Neutrophil (primary cell): ENCODE measurements around the gene STEEP1.

Experiments
- H3K27ac ChIP-seq: fragments of 200-600 bp; sonication (generic); 2 replicates; pipeline ENCODE4 v1.5.1; 2016; ENCODE audit warnings: mild to moderate bottlenecking, moderate library complexity
- H3K27me3 ChIP-seq: fragments of 200-600 bp; sonication (generic); 2 replicates; pipeline ENCODE4 v1.6.0; 2016; ENCODE audit warnings: mild to moderate bottlenecking
- H3K36me3 ChIP-seq: fragments of 200-600 bp; sonication (generic); 2 replicates; pipeline ENCODE4 v1.5.1; 2017
- H3K4me1 ChIP-seq, 2 experiments: fragments of 200-600 bp in 1 of 2; sonication (generic) in 1 of 2; 1 replicate in 1 of 2; 2 replicates in 1 of 2; pipeline versions ENCODE4 v1.5.1 to v1.6.1; 2013 to 2016; ENCODE audit warnings: low read depth in 1 of 2, low read length in 1 of 2, mild to moderate bottlenecking in 1 of 2, moderate library complexity in 1 of 2; ENCODE audit not compliant: control insufficient read depth in 1 of 2, insufficient read depth in 1 of 2
- H3K4me3 ChIP-seq, 2 experiments: fragments of 200-600 bp in 1 of 2; sonication (generic) in 1 of 2; 1 replicate in 1 of 2; 2 replicates in 1 of 2; pipeline ENCODE4 v1.5.1; 2013 to 2016; ENCODE audit warnings: low read depth in 1 of 2, low read length in 1 of 2, mild to moderate bottlenecking in 1 of 2, moderate library complexity in 1 of 2
- H3K9me3 ChIP-seq: fragments of 200-600 bp; sonication (generic); 2 replicates; pipeline ENCODE4 v1.5.1; 2016
- TF ChIP-seq, protein P1 (sequence below): fragments of 200-600 bp; sonication (generic); IDR thresholded peaks from 2 replicates; pipeline ENCODE4 v1.5.1; 2016; ENCODE audit warnings: antibody characterized with exemption

The STEEP1 gene

DNA sequence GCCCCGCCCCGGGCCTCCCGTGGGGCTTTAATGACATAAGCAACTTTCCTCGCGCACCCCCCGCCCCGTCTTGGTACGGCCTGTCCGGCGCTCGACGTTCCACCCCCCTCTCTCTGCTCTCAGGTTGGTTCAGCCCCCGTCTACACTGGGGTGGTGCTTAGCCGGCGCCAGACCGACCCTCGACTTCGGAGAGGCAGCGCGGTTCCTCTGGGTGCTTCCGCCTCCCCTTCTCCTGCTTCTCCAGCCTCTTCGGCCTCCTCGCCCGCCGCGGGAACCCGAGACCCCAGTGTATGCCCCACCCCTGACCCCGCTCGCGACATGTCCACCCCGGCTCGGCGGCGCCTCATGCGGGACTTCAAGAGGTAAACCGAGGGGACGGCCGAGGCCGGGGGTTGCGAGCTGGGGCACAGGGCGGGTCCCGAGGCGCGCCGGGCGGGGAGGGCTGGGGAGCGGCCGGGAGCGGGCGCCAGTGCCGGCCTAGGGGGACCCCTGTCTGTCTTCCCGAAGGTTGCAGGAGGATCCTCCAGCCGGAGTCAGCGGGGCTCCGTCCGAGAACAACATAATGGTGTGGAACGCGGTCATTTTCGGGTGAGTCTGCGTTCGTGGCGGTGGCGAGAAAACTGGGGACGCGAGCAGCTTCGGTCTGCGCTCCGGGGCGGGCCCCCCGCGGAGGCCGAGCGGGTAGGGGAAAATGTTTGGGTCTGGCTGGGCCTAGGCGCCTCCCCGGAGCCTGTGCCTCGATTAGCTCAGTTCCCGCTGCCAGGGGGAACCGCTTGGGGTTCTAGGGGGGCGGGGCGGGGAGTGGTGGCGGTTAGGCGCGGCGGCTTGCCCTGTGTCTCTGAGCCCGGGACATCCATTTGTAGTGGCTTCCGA lies 9.4 kb upstream of the STEEP1 start, which contains the start of gene UBE2A:
UBE2A (plus strand) TSS at position 170 of the 873 bp plus-strand sequence; CDS start at position 319, 149 bp downstream.
- H3K27me3 ChIP-seq, result no peaks in the 10 kb centered on the region
- H3K4me1 ChIP-seq, result peaks cover 17 to 18% of the 10 kb centered on the region in 2 experiments
- TF ChIP-seq, protein P1, sequence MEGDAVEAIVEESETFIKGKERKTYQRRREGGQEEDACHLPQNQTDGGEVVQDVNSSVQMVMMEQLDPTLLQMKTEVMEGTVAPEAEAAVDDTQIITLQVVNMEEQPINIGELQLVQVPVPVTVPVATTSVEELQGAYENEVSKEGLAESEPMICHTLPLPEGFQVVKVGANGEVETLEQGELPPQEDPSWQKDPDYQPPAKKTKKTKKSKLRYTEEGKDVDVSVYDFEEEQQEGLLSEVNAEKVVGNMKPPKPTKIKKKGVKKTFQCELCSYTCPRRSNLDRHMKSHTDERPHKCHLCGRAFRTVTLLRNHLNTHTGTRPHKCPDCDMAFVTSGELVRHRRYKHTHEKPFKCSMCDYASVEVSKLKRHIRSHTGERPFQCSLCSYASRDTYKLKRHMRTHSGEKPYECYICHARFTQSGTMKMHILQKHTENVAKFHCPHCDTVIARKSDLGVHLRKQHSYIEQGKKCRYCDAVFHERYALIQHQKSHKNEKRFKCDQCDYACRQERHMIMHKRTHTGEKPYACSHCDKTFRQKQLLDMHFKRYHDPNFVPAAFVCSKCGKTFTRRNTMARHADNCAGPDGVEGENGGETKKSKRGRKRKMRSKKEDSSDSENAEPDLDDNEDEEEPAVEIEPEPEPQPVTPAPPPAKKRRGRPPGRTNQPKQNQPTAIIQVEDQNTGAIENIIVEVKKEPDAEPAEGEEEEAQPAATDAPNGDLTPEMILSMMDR, result no peak
- H3K4me3 ChIP-seq, result peak within 1 kb of the TSS; percentile 77
- peak within 1 kb of the TSS; percentile 93 for H3K27ac ChIP-seq
- H3K9me3 ChIP-seq, result no peaks in the 10 kb centered on the region
- H3K36me3 ChIP-seq, result no peaks in the 10 kb centered on the region

DNA sequence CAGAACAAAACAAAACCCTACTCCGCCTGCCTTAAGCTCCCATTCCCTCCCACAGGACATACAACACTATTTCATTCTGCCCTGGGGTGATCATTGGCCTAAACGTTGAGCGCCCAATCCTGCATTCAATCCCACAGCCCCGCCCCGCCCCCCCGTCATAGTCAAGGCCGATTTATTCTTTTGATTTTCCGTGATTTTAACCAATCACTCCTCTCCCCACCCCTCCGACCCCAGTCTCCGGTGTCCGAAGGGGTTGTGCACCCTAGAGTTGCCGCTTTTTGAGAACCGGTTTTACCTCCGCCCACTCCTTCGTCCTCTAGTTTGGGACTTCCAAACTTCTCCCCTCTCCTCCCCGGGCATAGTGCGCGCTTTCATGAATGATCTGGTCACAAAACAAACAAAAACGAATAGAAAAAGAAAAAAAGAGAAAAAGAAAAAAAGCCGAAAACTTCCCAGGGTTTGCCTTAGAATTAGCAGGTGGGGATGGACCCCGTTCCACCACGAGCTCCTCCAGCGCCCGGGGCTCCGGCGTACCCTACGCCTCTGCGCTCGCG lies 8.7 kb upstream of the STEEP1 start:
- H3K27ac ChIP-seq, result peak overlapping the region; percentile 93
- TF ChIP-seq, protein P1, result no peak
- peaks cover 17 to 18% of the 10 kb centered on the region in 2 experiments for H3K4me1 ChIP-seq
- H3K36me3 ChIP-seq, result no peaks in the 10 kb centered on the region
- no peaks in the 10 kb centered on the region for H3K9me3 ChIP-seq
- H3K27me3 ChIP-seq, result no peaks in the 10 kb centered on the region
- H3K4me3 ChIP-seq, result peak overlapping the region; percentile 77

DNA sequence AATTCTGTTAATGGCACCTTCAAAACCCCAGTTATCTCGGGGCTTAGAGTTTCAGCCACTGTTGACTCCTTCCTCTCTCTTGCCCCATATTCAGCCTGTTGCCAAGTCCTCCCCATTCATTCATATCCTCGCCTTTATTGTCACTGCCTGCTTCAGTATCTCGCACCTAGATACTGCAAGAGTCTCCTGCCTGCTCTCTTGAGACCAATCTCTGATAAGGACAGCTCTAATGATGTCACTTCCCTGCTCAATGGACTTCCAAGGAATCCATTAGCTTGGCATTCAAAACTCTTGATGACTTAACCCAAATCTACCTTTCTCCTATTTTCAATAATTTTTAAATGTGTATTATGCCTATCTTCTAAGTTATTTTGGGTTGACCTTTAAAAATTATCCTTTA lies 8.0 kb upstream of the STEEP1 start:
- peak overlapping the region; percentile 77 for H3K4me3 ChIP-seq
- H3K9me3 ChIP-seq, result no peaks in the 10 kb centered on the region
- TF ChIP-seq, protein P1, result no peak
- H3K27ac ChIP-seq, result no peak overlapping the region
- H3K36me3 ChIP-seq, result no peaks in the 10 kb centered on the region
- H3K27me3 ChIP-seq, result no peaks in the 10 kb centered on the region
- H3K4me1 ChIP-seq, result peaks cover 17 to 18% of the 10 kb centered on the region in 2 experiments

DNA sequence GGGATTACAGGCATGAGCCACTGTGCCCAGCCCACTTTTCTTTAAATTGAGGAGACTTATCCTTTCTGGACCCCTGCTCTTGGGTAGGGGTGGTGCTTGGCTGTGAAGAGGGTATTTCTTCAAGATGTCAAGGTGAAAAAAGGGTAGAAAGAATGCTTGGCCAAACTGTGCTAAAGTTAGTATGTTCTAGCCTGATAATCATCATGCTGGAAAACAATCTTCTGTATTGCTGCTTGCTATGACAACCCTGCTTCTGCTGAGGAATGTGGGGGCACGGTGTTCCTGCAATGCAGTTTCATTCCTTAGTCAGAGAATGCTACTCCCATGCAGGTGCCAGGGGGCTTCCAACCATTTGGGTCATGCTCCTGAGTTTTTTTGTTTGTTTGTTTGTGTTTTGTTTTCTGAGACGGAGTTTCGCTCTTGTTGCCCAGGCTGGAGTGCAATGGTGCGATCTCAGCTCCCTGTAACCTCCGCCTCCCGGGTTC lies 5.2 kb upstream of the STEEP1 start:
- no peaks in the 10 kb centered on the region for H3K27me3 ChIP-seq
- no peak overlapping the region for H3K4me3 ChIP-seq
- H3K36me3 ChIP-seq, result no peaks in the 10 kb centered on the region
- H3K9me3 ChIP-seq, result no peaks in the 10 kb centered on the region
- TF ChIP-seq, protein P1, result no peak
- peaks cover 9 to 11% of the 10 kb centered on the region in 2 experiments for H3K4me1 ChIP-seq
- H3K27ac ChIP-seq, result no peak overlapping the region

DNA sequence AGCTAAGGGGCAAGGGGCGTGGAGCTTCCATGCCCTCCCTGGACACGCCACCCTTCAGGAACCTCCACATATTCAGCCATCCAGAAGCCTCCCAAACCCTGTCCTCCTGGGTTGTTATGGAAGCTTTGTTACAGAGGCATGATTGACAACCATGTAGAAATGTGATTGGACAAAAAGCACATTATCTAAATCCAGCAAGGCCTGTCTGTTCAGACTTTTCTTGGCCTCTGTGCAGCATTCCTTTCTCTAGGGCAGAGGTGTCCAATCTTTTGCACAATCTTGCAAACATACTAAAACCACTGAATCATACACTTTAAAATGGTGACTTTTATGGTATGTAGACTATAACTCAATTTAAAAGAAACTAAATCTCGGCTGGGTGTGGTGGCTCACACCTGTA lies 12.7 kb downstream of the STEEP1 start:
- no peak overlapping the region for H3K4me3 ChIP-seq
- H3K9me3 ChIP-seq, result no peaks in the 10 kb centered on the region
- no peaks in the 10 kb centered on the region for H3K36me3 ChIP-seq
- no peak overlapping the region for H3K27ac ChIP-seq
- H3K4me1 ChIP-seq, result no peaks in the 10 kb centered on the region
- TF ChIP-seq, protein P1, result no peak
- H3K27me3 ChIP-seq, result no peaks in the 10 kb centered on the region
